ENCODE results near the gene EIF2AK3. TPM values are rescaled to one million over a fixed set of nuclear protein-coding genes. Genes with fewer than 3 reads are reported as not detected.
A peak's percentile ranks its signal among the peaks of the same experiment; 100 is the strongest.
"Not testable (repeated sequence)": the region's sequence is repeated elsewhere in the genome, so short reads cannot be mapped to it uniquely, and the experiment has no call there.

The EIF2AK3 gene
- total and polyA plus RNA-seq, 2 experiments from 2014 or later, result 6.4 to 14.1 TPM

- Histone ChIP-seq H3K4me1 (ENCODE audit: low read depth) (no peaks in the 10 kb centered on the region), H3K9me3 (ENCODE audit: low read depth) (no peaks in the 10 kb centered on the region), H3K4me3 (no peak overlapping the region), H3K27me3 (peaks cover 8% of the 10 kb centered on the region), H3K36me3 (peaks cover 9% of the 10 kb centered on the region), H3K27ac (no peak overlapping the region)
- peak in 1 of 2 donors; percentile 31 for DNase-seq (ENCODE audit: low read depth in 1 of 2, low spot score in 1 of 2)
- TF ChIP-seq, protein P1, sequence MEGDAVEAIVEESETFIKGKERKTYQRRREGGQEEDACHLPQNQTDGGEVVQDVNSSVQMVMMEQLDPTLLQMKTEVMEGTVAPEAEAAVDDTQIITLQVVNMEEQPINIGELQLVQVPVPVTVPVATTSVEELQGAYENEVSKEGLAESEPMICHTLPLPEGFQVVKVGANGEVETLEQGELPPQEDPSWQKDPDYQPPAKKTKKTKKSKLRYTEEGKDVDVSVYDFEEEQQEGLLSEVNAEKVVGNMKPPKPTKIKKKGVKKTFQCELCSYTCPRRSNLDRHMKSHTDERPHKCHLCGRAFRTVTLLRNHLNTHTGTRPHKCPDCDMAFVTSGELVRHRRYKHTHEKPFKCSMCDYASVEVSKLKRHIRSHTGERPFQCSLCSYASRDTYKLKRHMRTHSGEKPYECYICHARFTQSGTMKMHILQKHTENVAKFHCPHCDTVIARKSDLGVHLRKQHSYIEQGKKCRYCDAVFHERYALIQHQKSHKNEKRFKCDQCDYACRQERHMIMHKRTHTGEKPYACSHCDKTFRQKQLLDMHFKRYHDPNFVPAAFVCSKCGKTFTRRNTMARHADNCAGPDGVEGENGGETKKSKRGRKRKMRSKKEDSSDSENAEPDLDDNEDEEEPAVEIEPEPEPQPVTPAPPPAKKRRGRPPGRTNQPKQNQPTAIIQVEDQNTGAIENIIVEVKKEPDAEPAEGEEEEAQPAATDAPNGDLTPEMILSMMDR (IDR thresholded peaks at IDR 0.05; ENCODE audit: low read depth, low read length), result peak; percentile 3
Measured at GRCh38 chr2:88554189-88554588, 73.1 kb downstream of the EIF2AK3 start.

GRCh38 chr2:88549616-88550292 is 77.5 kb downstream of the EIF2AK3 start:
- Histone ChIP-seq H3K27me3 (peaks cover 9% of the 10 kb centered on the region), H3K36me3 (no peaks in the 10 kb centered on the region), H3K27ac (no peak overlapping the region), H3K4me3 (no peak overlapping the region), H3K9me3 (ENCODE audit: low read depth) (no peaks in the 10 kb centered on the region), H3K4me1 (ENCODE audit: low read depth) (no peaks in the 10 kb centered on the region)
- TF ChIP-seq, protein P1 (IDR thresholded peaks at IDR 0.05; ENCODE audit: low read depth, low read length), result no peak
- peak in 1 of 2 donors; percentile 11 for DNase-seq (ENCODE audit: low read depth in 1 of 2, low spot score in 1 of 2)

- H3K36me3 ChIP-seq; DNase-seq (ENCODE audit: low read depth in 1 of 2, low spot score in 1 of 2); H3K9me3 ChIP-seq (ENCODE audit: low read depth); H3K4me1 ChIP-seq (ENCODE audit: low read depth); H3K27me3 ChIP-seq; H3K4me3 ChIP-seq; H3K27ac ChIP-seq: not testable (repeated sequence)
Measured at GRCh38 chr2:88546291-88546690, 81.0 kb downstream of the EIF2AK3 start.

- H3K36me3 ChIP-seq, result no peaks in the 10 kb centered on the region
- DNase-seq (ENCODE audit: low read depth in 1 of 2, low spot score in 1 of 2), result peak in 1 of 2 donors; percentile 43
- TF ChIP-seq, protein P1 (IDR thresholded peaks at IDR 0.05; ENCODE audit: low read depth, low read length), result no peak
- peaks cover 9% of the 10 kb centered on the region for H3K27me3 ChIP-seq
- H3K4me1 ChIP-seq (ENCODE audit: low read depth), result no peaks in the 10 kb centered on the region
- no peak overlapping the region for H3K27ac ChIP-seq
- no peaks in the 10 kb centered on the region for H3K9me3 ChIP-seq (ENCODE audit: low read depth)
- H3K4me3 ChIP-seq, result no peak overlapping the region
Measured at GRCh38 chr2:88545118-88545517, 82.1 kb downstream of the EIF2AK3 start.

DNA sequence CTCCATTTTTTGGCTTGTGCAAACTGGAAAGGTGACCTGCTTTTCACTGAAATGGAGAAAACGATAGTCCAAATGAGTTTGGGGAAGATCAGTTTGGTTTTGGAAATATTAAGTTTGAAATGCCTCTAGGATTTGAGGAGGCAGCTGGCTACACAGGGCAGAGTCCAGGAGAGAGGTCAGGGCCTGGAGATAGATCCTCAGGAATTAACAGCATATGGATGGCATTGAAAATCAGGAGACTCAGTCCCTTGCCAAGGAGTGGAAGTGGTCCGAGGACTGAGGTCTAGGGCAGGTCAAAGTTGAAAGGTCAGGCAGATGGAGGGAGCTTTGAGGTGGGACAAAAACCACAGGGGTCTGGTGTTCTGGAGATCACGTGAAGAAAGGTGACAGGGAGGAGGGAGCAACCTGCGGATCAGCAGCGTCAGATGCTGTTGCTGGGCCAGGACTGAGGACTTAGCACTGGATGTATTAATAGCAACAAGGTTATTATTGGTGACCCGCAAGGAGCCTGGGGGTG is 83.7 kb downstream of the EIF2AK3 start:
- DNase-seq (ENCODE audit: low read depth in 1 of 2, low spot score in 1 of 2), result no peak
- no peaks in the 10 kb centered on the region for H3K9me3 ChIP-seq (ENCODE audit: low read depth)
- no peaks in the 10 kb centered on the region for H3K4me1 ChIP-seq (ENCODE audit: low read depth)
- H3K36me3 ChIP-seq, result no peaks in the 10 kb centered on the region
- TF ChIP-seq, protein P1 (IDR thresholded peaks at IDR 0.05; ENCODE audit: low read depth, low read length), result no peak
- H3K27me3 ChIP-seq, result no peaks in the 10 kb centered on the region
- H3K4me3 ChIP-seq, result no peak overlapping the region
- no peak overlapping the region for H3K27ac ChIP-seq

DNA sequence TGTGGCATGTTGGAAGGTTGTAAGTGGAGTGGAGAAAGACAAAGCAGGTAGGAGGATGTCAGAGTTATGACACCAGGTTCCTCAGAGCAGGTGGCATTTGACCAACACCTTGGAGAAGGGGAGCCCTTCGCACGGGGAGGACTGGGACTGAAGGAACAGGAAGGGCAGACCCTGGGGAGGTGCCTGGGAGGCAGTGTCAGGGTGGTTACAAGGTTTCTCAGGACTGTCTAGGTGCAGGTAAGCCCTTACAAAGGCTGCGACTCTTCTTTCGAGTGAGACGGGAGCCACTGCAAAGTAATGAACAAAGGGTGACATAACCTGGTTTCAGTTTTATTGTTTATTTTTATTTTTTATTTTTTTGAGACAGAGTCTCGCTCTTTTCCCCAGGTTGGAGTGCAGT is 84.6 kb downstream of the EIF2AK3 start:
- DNase-seq (ENCODE audit: low read depth in 1 of 2, low spot score in 1 of 2), result no peak
- no peak overlapping the region for H3K27ac ChIP-seq
- TF ChIP-seq, protein P1 (IDR thresholded peaks at IDR 0.05; ENCODE audit: low read depth, low read length), result no peak
- H3K27me3 ChIP-seq, result no peaks in the 10 kb centered on the region
- H3K9me3 ChIP-seq (ENCODE audit: low read depth), result no peaks in the 10 kb centered on the region
- H3K36me3 ChIP-seq, result no peaks in the 10 kb centered on the region
- H3K4me3 ChIP-seq, result no peak overlapping the region
- no peaks in the 10 kb centered on the region for H3K4me1 ChIP-seq (ENCODE audit: low read depth)

Measured in cardiac muscle cell (in vitro differentiated cells and primary cell).